ENCODE measurements around the gene TMEM39B.

- TF ChIP-seq POLR2A (IDR thresholded peaks at IDR 0.05) (no peak), CTCF (IDR thresholded peaks at IDR 0.05 in 8 of 11, conservative IDR thresholded peaks at IDR 0.05 in 3 of 11) (no peak), POLR2AphosphoS5 (IDR thresholded peaks at IDR 0.05) (peak in 1 of 3 donors; percentile 34)
Observed at GRCh38 chr1:32091591-32091990, 18.9 kb downstream of the TMEM39B start.

All from spleen (tissue), 7 donors.